ENCODE results near the gene SLC38A5.
"Not testable (repeated sequence)": the region's sequence is repeated elsewhere in the genome, so short reads cannot be mapped to it uniquely, and the experiment has no call there.

SLC38A5 gene

GRCh38 chrX:48470110-48470832, at the start of gene SLC38A5:
SLC38A5 (minus strand) TSS chrX:48470260; CDS start chrX:48467924, 2,336 bp downstream.
- TF ChIP-seq CTCF (conservative IDR thresholded peaks at IDR 0.05; ENCODE audit: low read depth): no peak
- ChIA-PET POLR2A (ENCODE audit: low non-redundant PET) (no interaction called here), CTCF (no interaction called here)
- DNase-seq (ENCODE audit: low spot score): no peak
- H3K27ac ChIP-seq: peak within 1 kb of the TSS; percentile 84

GRCh38 chrX:48519481-48519880, 49.4 kb upstream of the SLC38A5 start:
- POLR2A ChIA-PET (ENCODE audit: low non-redundant PET): interaction anchor here (0.5 kb wide), 1 partner anchor 32 kb away, joined by 3 read pairs; no protein-coding TSS in a partner anchor
- CTCF ChIA-PET: not testable (repeated sequence)
- H3K27ac ChIP-seq: peak overlapping the region; percentile 44; the same call in 1 of the 2 replicates

GRCh38 chrX:48516987-48517386, 46.9 kb upstream of the SLC38A5 start:
- CTCF ChIA-PET: no interaction called here
- TF ChIP-seq CTCF (conservative IDR thresholded peaks at IDR 0.05; ENCODE audit: low read depth): no peak
- no peak for DNase-seq (ENCODE audit: low spot score)
- POLR2A ChIA-PET (ENCODE audit: low non-redundant PET): no interaction called here
- H3K27ac ChIP-seq: peak overlapping the region; percentile 24; the same call in 1 of the 2 replicates

More at GRCh38 chrX:48519481-48519880, 49.4 kb upstream of the SLC38A5 start:
- not testable (repeated sequence) for DNase-seq (ENCODE audit: low spot score)

GRCh38 chrX:48516285-48516684, 46.2 kb upstream of the SLC38A5 start:
- ChIA-PET CTCF (no interaction called here), POLR2A (ENCODE audit: low non-redundant PET) (no interaction called here)
- DNase-seq (ENCODE audit: low spot score): no peak
- H3K27ac ChIP-seq: peak overlapping the region; percentile 24; the same call in 1 of the 2 replicates
- TF ChIP-seq CTCF (conservative IDR thresholded peaks at IDR 0.05; ENCODE audit: low read depth): no peak

- H3K27ac ChIP-seq: peak overlapping the region; percentile 65
- ChIA-PET POLR2A (ENCODE audit: low non-redundant PET) (no interaction called here), CTCF (no interaction called here)
- no peak for TF ChIP-seq CTCF (conservative IDR thresholded peaks at IDR 0.05; ENCODE audit: low read depth)
- DNase-seq (ENCODE audit: low spot score): no peak
These were observed 45.8 kb upstream of the SLC38A5 start for GRCh38 chrX:48515842-48516241.

- DNase-seq (ENCODE audit: low spot score): no peak
- CTCF ChIA-PET: interaction anchor here (0.6 kb wide), 1 partner anchor 41 kb away, joined by 3 read pairs; no protein-coding TSS in a partner anchor
- no peak for TF ChIP-seq CTCF (conservative IDR thresholded peaks at IDR 0.05; ENCODE audit: low read depth)
- peak overlapping the region; percentile 65 for H3K27ac ChIP-seq
- POLR2A ChIA-PET (ENCODE audit: low non-redundant PET): no interaction called here
These were observed 44.9 kb upstream of the SLC38A5 start for GRCh38 chrX:48514868-48515460.

Data from RWPE1 (cell line).